Endothelial cell of umbilical vein (primary cell): ENCODE data around the gene SERPINI1. TPM values are rescaled to one million over a fixed set of nuclear protein-coding genes. Genes with fewer than 3 reads are reported as not detected.

Experiments used
- BruUV-seq: library from RNA; stranded (reverse); fragments of 400-500 nt; replicated peaks from 2 replicates; lab custom pipeline; 2021; lab: Mats Ljungman, UMichigan
- CTCF ChIA-PET: fragments of 300-600, 350-600 bp; sonication (Branson Sonifier 250); formaldehyde crosslinking; loops from one replicate; lab custom pipeline; 2021; ENCODE audit warnings: antibody characterized with exemption, inconsistent platforms; lab: Charles Lee
- POLR2A ChIA-PET: fragments of 300-600, 350-600 bp; sonication (Branson Sonifier 250); formaldehyde crosslinking; loops from one replicate; lab custom pipeline; 2021; ENCODE audit warnings: antibody characterized with exemption, inconsistent platforms; lab: Charles Lee
- DNase-seq: peaks from one replicate; pipeline ENCODE4 v3.0.0-alpha.2; 2011; ENCODE audit warnings: low read depth, low spot score
- FAIRE-seq: peaks from 2 replicates; lab custom pipeline; 2011; peaks lifted over from hg19 to GRCh38; lab: Jason Lieb, UNC
- H2AFZ ChIP-seq: 2 replicates; pipeline ENCODE4 v1.6.0; 2012; ENCODE audit warnings: low read depth, low read length, control low read depth, inconsistent platforms
- H3K27ac ChIP-seq: 2 replicates; pipeline ENCODE4 v1.5.1; 2011; ENCODE audit warnings: low read depth, mild to moderate bottlenecking, control low read depth, low read length, moderate library complexity; ENCODE audit not compliant: insufficient read depth
- H3K27me3 ChIP-seq, 2 experiments: 2 replicates each; pipeline versions ENCODE4 v1.6.0 to v1.6.1; 2011; ENCODE audit warnings: low read length in 2 of 2, mixed read lengths in 1 of 2; ENCODE audit not compliant: control insufficient read depth in 2 of 2, insufficient read depth in 2 of 2
- H3K36me3 ChIP-seq, 2 experiments: 2 replicates in 1 of 2; 3 replicates in 1 of 2; pipeline ENCODE4 v1.5.1; 2011; ENCODE audit warnings: low read length in 2 of 2, mild to moderate bottlenecking in 1 of 2, moderate library complexity in 1 of 2; ENCODE audit not compliant: control insufficient read depth in 2 of 2, insufficient read depth in 2 of 2; ENCODE audit errors: extremely low read depth in 1 of 2
- H3K4me1 ChIP-seq: 3 replicates; pipeline ENCODE4 v1.5.1; 2011; ENCODE audit warnings: mild to moderate bottlenecking, low read length; ENCODE audit not compliant: control insufficient read depth, insufficient read depth; ENCODE audit errors: extremely low read depth
- H3K4me2 ChIP-seq: 2 replicates; pipeline ENCODE4 v1.6.1; 2011; ENCODE audit warnings: low read length, control low read depth, mixed read lengths; ENCODE audit not compliant: insufficient read depth
- H3K4me3 ChIP-seq, 3 experiments: fragments of 200-600 bp in 1 of 3; sonication (generic), shearing (Covaris generic) in 1 of 3; replicated peaks in 1 of 3; 2 replicates each; pipeline ENCODE4 v1.5.1; 2011 to 2016; ENCODE audit warnings: control low read depth in 3 of 3, low read length in 3 of 3, mild to moderate bottlenecking in 2 of 3, inconsistent platforms in 1 of 3, low read depth in 1 of 3, moderate library complexity in 1 of 3; ENCODE audit not compliant: insufficient read depth in 1 of 3
- H3K79me2 ChIP-seq: 2 replicates; pipeline ENCODE4 v1.6.0; 2012; ENCODE audit warnings: low read length, inconsistent platforms; ENCODE audit not compliant: control insufficient read depth, insufficient read depth
- H3K9ac ChIP-seq: replicated peaks from 2 replicates; pipeline ENCODE3; 2011; ENCODE audit warnings: low read length, control low read depth; ENCODE audit not compliant: insufficient read depth; ENCODE audit errors: extremely low read depth
- H3K9me1 ChIP-seq: replicated peaks from 3 replicates; pipeline ENCODE4 v1.6.0; 2011; ENCODE audit warnings: mild to moderate bottlenecking, low read length; ENCODE audit not compliant: control insufficient read depth, insufficient read depth; ENCODE audit errors: extremely low read depth
- H3K9me3 ChIP-seq: replicated peaks from 2 replicates; pipeline ENCODE4 v1.5.1; 2012; ENCODE audit warnings: low read length, inconsistent platforms; ENCODE audit not compliant: control insufficient read depth, insufficient read depth
- H4K20me1 ChIP-seq: replicated peaks from 2 replicates; pipeline ENCODE3; 2011; ENCODE audit warnings: mild to moderate bottlenecking, low read length; ENCODE audit not compliant: control insufficient read depth, insufficient read depth; ENCODE audit errors: extremely low read depth
- CTCF ChIP-seq, 2 donors: IDR thresholded peaks; 1 replicate in 1 of 2; 2 replicates in 1 of 2; pipeline ENCODE4 v1.5.1; 2011; ENCODE audit warnings: low read length in 2 of 2, mild to moderate bottlenecking in 2 of 2, moderate library complexity in 2 of 2, control low read depth in 1 of 2, inconsistent platforms in 1 of 2, low read depth in 1 of 2; ENCODE audit not compliant: insufficient read depth in 1 of 2; ENCODE audit errors: extremely low read depth in 1 of 2
- EZH2 ChIP-seq: IDR thresholded peaks from 2 replicates; pipeline ENCODE4 v1.6.1; 2012; ENCODE audit warnings: borderline replicate concordance, low read depth, mild to moderate bottlenecking, moderate library complexity, low read length, inconsistent platforms; ENCODE audit not compliant: severe bottlenecking
- FOS ChIP-seq: IDR thresholded peaks from 2 replicates; pipeline ENCODE4 v1.6.1; 2011; ENCODE audit warnings: mild to moderate bottlenecking, low read length, moderate library complexity, borderline replicate concordance; ENCODE audit not compliant: insufficient read depth
- GATA2 ChIP-seq: IDR thresholded peaks from 2 replicates; pipeline ENCODE4 v1.7.0; 2011; ENCODE audit warnings: low read depth, mild to moderate bottlenecking, moderate library complexity, mixed read lengths, low read length; ENCODE audit not compliant: insufficient read length, insufficient read depth
- JUN ChIP-seq: IDR thresholded peaks from 2 replicates; pipeline ENCODE4 v1.6.1; 2011; ENCODE audit warnings: borderline replicate concordance, low read depth; ENCODE audit not compliant: insufficient read length, insufficient read depth
- MAX ChIP-seq: IDR thresholded peaks from 2 replicates; pipeline ENCODE4 v1.6.1; 2011; ENCODE audit not compliant: insufficient read depth, insufficient read length
- MYC ChIP-seq: IDR thresholded peaks from one replicate; pipeline ENCODE4 v1.6.1; 2011; ENCODE audit warnings: mild to moderate bottlenecking, low read depth, low read length
- POLR2A ChIP-seq: IDR thresholded peaks from 2 replicates; pipeline ENCODE4 v1.6.1; 2012; ENCODE audit warnings: low read depth, mild to moderate bottlenecking, control low read depth, low read length
- POLR2AphosphoS5 ChIP-seq: IDR thresholded peaks from 2 replicates; pipeline ENCODE4 v1.6.1; 2012; ENCODE audit warnings: low read depth, mild to moderate bottlenecking, control low read depth, low read length, moderate library complexity; ENCODE audit not compliant: insufficient read depth
- dilution Hi-C: fragments of 300-500 bp; cut with MboI; formaldehyde crosslinking; loops from one replicate; pipeline ENCODE4 v1.15.0; 2019; ENCODE audit warnings: low sequenced_read_pairs; ENCODE audit not compliant: extremely low pct_ligation_motif_present
- intact Hi-C: fragments of 100-400 bp; cut with micrococcal nuclease; formaldehyde crosslinking; loops from one replicate; pipeline ENCODE4 v1.10.0; 2022
- polyA plus RNA-seq, 4 experiments: library from polyadenylated mRNA; depleted of rRNA in 3 of 4; stranded (reverse) in 3 of 4; unstranded in 1 of 4; fragments of >200 nt; gene quantifications; 2 replicates each; pipeline versions ENCODE4 v1.2.1 to v1.2.3, GENCODE V29; 2011 to 2012; ENCODE audit warnings: missing spikeins in 1 of 4
- small RNA-seq: library from RNA; depleted of rRNA; stranded (forward); fragments of <200 nt; gene quantifications from one replicate; pipeline ENCODE3, GENCODE V24; 2012; ENCODE audit warnings: low replicate concordance, low read depth; ENCODE audit not compliant: insufficient read depth, insufficient read length
- total RNA-seq: library from RNA; stranded (reverse); gene quantifications from 2 replicates; pipeline ENCODE4 v1.2.3, GENCODE V29; 2021

The SERPINI1 gene
- total and polyA plus RNA-seq, 2 donors (not counting 3 experiments of a cell fraction or from before 2014, with no cell fraction given), result 0.22 to 0.28 TPM

- Histone ChIP-seq H3K9ac (no peak overlapping the region), H2AFZ (no peak overlapping the region), H4K20me1 (no peaks in the 10 kb centered on the region), H3K36me3 (no peaks in the 10 kb centered on the region), H3K27ac (no peak overlapping the region), H3K4me1 (no peaks in the 10 kb centered on the region), H3K9me3 (no peaks in the 10 kb centered on the region), H3K79me2 (no peaks in the 10 kb centered on the region), H3K27me3 (no peaks in the 10 kb centered on the region), H3K9me1 (no peaks in the 10 kb centered on the region), H3K4me3 (no peak overlapping the region), H3K4me2 (no peak overlapping the region)
- TF ChIP-seq JUN (no peak), POLR2A (no peak), CTCF (IDR thresholded peaks at IDR 0.05; ENCODE audit: extremely low read depth in 1 of 2, insufficient read depth in 1 of 2, low read depth in 1 of 2, low read length in 2 of 2) (no peak), EZH2 (no peak), GATA2 (no peak), MYC (no peak), POLR2AphosphoS5 (no peak), FOS (no peak), MAX (no peak)
- ChIA-PET POLR2A (no interaction called here), CTCF (no interaction called here)
- FAIRE-seq (no peak), DNase-seq (no peak)
- BruUV-seq, result no TSS peak
- intact Hi-C loops (no loop called here), dilution Hi-C loops (no loop called here)
Observed at GRCh38 chr3:167874671-167875372, 139.3 kb downstream of the SERPINI1 start.

Small RNA genes lying within 50 kb of the gene (small RNA-seq; reads per million reads assigned to genes)
- gene HMGN1P8, result not detected

Other genes starting within 250 kb of the SERPINI1 start
- gene WDR49, start 81.8 kb upstream of the SERPINI1 start, total RNA-seq, result 0.28 TPM in 1 of 2 replicates, not detected in the other
- not detected in 2 replicates for gene WDR49, start 81.8 kb upstream of the SERPINI1 start, polyA plus RNA-seq
- gene PDCD10, start 829 bp upstream of the SERPINI1 start, total RNA-seq, result 47.8 and 50.1 TPM in 2 replicates
- gene PDCD10, start 829 bp upstream of the SERPINI1 start, polyA plus RNA-seq, result 17.0 and 21.3 TPM in 2 replicates